GM12875 (cell line): ENCODE measurements around the gene PHF2.

ENCODE experiments used
- H3K4me3 ChIP-seq: one replicate; pipeline ENCODE4 v1.5.1; 2011; ENCODE audit warnings: low read depth, low read length, control low read depth
- CTCF ChIP-seq: IDR thresholded peaks from 2 replicates; pipeline ENCODE4 v1.5.1; 2011; ENCODE audit warnings: low read depth, mild to moderate bottlenecking, control low read depth, inconsistent platforms, low read length, moderate library complexity, borderline replicate concordance; ENCODE audit not compliant: insufficient read depth

The PHF2 gene

GRCh38 chr9:93644397-93645088, 68.2 kb downstream of the PHF2 start:
- no peak for TF ChIP-seq CTCF
- H3K4me3 ChIP-seq: no peak overlapping the region

DNA sequence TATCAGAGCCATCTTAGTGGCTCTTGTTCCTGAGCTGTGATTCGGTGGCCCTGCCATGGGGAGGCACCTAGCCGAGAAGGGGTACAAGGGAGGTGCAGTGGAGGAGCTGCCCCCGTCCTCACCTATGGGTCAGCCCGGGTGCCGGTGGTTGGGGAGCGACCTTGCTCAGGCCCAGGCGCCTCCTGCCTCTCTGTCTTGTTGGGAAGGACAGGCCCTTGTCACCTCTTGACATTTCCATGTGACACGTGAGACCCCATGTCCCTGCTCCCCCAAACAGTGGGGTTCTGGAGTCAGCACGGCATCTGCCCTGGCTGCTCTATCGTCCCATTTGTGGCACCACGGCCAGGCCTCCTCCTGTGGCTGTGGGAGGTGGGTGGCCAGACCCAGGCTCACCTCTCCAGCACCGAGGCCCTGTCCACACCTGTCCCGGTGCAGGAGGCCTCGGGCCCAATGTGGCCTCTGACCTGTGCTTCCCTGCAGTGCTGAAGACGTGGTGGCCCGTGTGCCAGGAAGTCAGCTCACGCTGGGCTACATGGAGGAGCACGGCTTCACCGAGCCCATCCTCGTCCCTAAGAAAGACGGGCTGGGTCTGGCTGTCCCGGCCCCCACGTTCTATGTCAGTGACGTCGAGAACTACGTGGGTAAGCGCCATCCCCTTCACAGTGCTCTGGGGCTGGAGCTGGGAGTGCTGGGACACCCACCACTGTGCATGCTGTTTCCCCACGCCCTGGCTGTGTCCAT, 68.9 kb downstream of the PHF2 start:
- TF ChIP-seq CTCF: no peak
- no peak overlapping the region for H3K4me3 ChIP-seq

- TF ChIP-seq CTCF: no peak
- H3K4me3 ChIP-seq: no peak overlapping the region
Observed at GRCh38 chr9:93645921-93646639, 69.7 kb downstream of the PHF2 start.

DNA sequence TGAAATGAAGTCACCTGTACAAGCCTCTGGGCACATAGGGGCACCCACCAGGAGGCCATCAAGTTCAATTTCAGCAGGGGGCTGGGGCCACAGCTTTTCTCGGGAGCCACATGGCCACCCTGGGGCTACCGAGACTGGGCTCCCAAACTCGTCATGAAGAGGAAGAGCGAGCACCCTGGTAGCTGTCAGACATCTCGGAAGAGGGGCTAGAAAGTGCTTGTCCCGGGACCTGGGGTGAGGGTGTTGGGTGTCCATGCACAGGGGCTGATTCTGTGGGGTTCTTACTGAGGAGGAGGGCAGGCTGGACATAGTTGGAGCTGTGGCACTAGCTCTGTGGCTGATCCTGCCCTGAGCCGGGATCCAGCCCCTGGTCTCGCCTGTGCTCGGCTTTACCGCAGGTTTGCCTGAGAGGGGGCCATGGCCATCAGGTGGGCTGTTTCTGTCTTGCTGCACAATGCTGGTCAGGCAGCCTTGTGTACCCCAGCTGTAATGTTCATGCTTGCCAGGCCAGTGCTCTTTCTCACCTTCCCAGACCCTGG, 70.3 kb downstream of the PHF2 start:
- no peak overlapping the region for H3K4me3 ChIP-seq
- TF ChIP-seq CTCF: no peak

DNA sequence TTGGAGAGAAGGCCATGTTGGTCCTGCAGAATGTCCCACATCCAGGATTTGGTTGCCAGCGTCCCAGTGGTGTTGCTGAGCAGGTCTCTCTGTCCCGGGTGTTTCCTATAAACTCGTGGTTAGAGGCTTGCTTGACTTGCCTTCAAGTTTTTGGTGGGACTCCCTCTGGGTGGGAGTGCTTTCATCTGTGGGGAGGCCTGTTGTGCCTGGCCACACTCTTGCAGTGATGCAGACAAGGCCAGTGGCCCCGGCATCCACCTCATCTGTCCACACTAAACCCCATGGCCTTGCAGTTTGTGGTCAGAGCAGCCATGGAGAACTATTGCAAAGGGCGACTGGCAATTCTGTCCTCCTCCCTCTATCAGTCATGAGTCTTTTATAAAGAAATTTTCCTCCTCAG, 71.8 kb downstream of the PHF2 start:
- no peak overlapping the region for H3K4me3 ChIP-seq
- no peak for TF ChIP-seq CTCF

DNA sequence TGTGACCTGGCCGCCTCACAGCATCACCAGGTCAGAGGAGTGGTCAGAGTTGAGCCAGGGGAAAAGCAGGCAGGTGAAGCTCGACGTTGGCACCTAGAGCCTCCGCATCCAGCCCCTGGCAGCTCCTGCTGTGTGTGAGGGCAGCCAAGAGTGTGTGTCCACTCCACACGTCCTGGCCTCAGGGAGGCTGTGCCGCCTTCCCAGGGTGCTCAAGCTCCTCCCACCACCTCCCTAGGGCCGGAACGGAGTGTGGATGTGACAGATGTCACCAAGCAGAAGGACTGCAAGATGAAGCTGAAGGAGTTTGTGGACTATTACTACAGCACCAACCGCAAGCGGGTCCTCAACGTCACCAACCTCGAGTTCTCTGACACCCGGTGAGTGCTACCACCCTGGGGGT, 72.5 kb downstream of the PHF2 start:
- TF ChIP-seq CTCF: no peak
- no peak overlapping the region for H3K4me3 ChIP-seq
